GM19397 (cell line): ENCODE measurements around the gene SLC35F3.

Source experiments
- ATAC-seq: cut with Tn5 transposase; IDR thresholded peaks from one replicate; pipeline ENCODE4 v1.9.1; 2021; ENCODE audit warnings: mild to moderate bottlenecking, moderate library complexity; ENCODE audit not compliant: unreplicated experiment

The SLC35F3 gene

GRCh38 chr1:233965856-233966255 lies 61.4 kb downstream of the SLC35F3 start:
- ATAC-seq = no peak

- ATAC-seq = no peak
Observed at GRCh38 chr1:233971753-233972152, 67.3 kb downstream of the SLC35F3 start.

GRCh38 chr1:233972563-233972950 lies 68.1 kb downstream of the SLC35F3 start:
- ATAC-seq = no peak

GRCh38 chr1:233972951-233973635 lies 68.6 kb downstream of the SLC35F3 start:
- ATAC-seq = no peak

- no peak for ATAC-seq
Observed at GRCh38 chr1:233975486-233975885, 71.0 kb downstream of the SLC35F3 start.

- no peak for ATAC-seq
Observed at GRCh38 chr1:233981042-233981675, 76.7 kb downstream of the SLC35F3 start.

GRCh38 chr1:233982827-233983518 lies 78.5 kb downstream of the SLC35F3 start:
- no peak for ATAC-seq

- ATAC-seq = no peak
Observed at GRCh38 chr1:233983811-233984210, 79.3 kb downstream of the SLC35F3 start.

- no peak for ATAC-seq
Observed at GRCh38 chr1:233988963-233989696, 84.7 kb downstream of the SLC35F3 start.

- ATAC-seq = no peak
Observed at GRCh38 chr1:233990486-233990885, 86.0 kb downstream of the SLC35F3 start.

GRCh38 chr1:233993651-233994050 lies 89.2 kb downstream of the SLC35F3 start:
- no peak for ATAC-seq

GRCh38 chr1:233994112-233994511 lies 89.6 kb downstream of the SLC35F3 start:
- no peak for ATAC-seq

GRCh38 chr1:233998456-233998855 lies 94.0 kb downstream of the SLC35F3 start:
- ATAC-seq = no peak

GRCh38 chr1:233998891-233999290 lies 94.4 kb downstream of the SLC35F3 start:
- ATAC-seq = no peak

GRCh38 chr1:234000557-234001041 lies 96.1 kb downstream of the SLC35F3 start:
- no peak for ATAC-seq

- ATAC-seq = no peak
Observed at GRCh38 chr1:234001817-234002216, 97.3 kb downstream of the SLC35F3 start.

GRCh38 chr1:234004591-234004990 lies 100.1 kb downstream of the SLC35F3 start:
- no peak for ATAC-seq

- ATAC-seq = no peak
Observed at GRCh38 chr1:234007684-234008083, 103.2 kb downstream of the SLC35F3 start.

GRCh38 chr1:234008591-234008990 lies 104.1 kb downstream of the SLC35F3 start:
- ATAC-seq = no peak

- no peak for ATAC-seq
Observed at GRCh38 chr1:234009668-234010067, 105.2 kb downstream of the SLC35F3 start.

GRCh38 chr1:234014208-234014607 lies 109.7 kb downstream of the SLC35F3 start:
- ATAC-seq = no peak
